ENCODE results near the gene ZNF280C.

GRCh38 chrX:130179170-130179569 is 89.5 kb downstream of the ZNF280C start:
- TF ChIP-seq CTCF (IDR thresholded peaks at IDR 0.05) = no peak
- TF ChIP-seq POLR2A (IDR thresholded peaks at IDR 0.05) = no peak
